CD4-positive, alpha-beta T cell treated with Interleukin-17A for 4 hours (primary cell): ENCODE results near the gene ST6GALNAC3.

Experiments
- DNase-seq: peaks from one replicate; pipeline ENCODE4 v3.0.0-alpha.2; 2020; ENCODE audit warnings: mixed read lengths

Gene ST6GALNAC3

DNA sequence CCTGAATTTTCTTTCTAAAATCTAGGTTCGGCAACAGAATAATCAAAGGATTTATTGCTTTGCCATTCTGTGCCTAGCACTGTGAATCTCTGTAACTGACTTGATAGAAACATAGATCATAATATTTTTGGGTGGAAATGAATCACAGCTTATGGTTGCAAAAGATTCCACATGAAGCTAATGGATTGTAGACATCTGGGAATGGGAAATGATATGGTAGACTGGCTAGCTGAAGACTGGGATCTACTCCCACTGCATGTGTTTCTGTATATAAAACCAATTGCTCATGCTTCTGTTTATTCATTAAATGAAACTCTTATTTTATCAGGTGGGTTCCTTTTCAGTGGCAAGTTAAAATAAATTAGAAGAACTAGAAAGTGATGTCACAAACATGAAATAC, 395.6 kb downstream of the ST6GALNAC3 start:
- DNase-seq, result no peak

DNA sequence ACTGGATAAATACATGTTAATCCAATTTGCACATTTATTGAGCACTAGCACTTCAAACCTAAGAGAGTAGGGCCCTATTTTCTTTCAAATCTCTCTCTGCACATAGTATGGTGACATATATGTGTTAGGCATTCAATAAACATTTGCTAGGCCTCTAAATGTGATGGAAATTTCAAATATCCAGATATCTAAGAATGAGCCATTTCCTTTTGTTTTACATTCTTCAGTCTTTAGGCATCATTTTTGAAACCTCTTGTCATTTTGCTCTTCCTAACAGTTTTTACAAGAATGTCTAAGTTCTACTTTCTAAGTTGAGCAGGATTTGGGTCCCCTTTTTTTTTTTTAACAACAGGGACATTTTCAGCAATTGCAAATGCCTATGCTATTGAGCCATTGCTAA, 397.0 kb downstream of the ST6GALNAC3 start:
- DNase-seq, result no peak

DNA sequence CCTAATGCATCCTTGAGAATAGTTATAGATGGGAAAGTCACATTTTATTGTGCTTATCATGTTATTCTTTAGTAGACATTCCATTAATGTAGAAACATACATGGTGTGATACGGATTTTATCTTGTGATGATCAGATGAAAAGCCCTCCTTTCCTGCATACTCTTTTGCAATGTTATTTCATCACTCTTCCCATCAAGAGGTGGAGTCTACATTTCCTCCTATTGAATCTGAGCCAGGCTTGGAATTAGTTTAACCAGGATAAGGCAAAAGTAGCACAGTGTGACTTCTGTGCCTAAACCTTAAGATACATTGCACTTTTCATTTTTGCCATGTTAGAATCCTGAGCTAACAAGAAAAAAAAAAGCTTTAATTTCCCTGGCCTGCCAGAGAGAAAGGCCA, 399.0 kb downstream of the ST6GALNAC3 start:
- DNase-seq, result no peak

DNA sequence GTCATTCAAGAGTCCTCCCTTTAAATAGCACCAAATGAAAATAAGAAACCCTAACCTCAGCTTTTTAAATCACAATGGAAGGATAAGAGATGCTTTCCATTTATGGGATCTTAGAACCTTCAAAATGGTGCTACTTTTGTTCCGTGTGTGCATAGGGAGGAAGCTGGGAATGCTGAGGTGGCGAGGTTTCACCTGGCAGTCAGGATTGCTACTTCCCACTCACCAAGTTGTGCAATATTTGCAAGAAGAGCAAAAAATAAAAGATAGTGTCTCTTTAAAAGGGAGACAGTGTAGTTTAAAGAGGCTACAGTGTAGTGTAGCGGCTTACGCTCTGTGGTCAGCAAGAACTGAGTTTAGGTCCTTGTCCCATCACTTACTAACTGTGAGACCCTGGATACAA, 400.4 kb downstream of the ST6GALNAC3 start:
- no peak for DNase-seq

DNA sequence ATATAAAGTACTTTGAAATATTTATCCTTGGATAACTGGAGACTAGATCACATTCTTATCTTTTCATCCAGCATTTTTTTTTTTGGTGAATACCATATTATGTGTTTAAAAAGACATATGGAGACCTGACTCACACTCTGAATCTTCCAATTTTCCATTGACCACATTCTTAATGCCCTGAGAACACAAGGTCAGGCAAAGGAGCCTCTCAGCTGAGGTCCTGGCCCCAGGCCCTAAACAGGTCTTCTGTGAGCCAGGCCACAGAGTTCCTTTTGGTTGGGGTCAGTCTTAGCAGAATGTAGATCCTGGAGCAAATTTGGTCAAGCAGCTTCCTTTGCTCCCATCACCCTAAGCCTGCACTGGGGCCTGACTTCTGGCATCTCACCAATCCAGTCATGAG, 402.6 kb downstream of the ST6GALNAC3 start:
- DNase-seq, result no peak

DNA sequence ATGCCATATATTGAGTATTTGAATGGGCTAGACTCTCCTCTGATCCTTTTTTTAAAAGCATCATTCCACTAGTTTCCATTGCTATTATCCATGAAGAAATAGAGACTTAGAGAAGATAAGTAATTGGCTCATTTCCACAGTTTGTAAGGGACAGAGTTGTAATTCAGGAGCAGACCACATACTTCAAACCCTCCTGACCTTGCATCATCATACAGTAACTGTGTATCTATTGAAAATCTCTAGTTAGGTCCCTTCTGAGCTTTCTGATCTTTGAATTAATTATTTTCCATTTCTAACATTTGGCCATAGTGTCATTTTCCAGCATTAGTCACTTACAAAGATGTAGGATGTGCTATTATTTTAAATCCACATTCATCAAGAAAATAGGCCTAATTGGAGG, 406.3 kb downstream of the ST6GALNAC3 start:
- no peak for DNase-seq

DNA sequence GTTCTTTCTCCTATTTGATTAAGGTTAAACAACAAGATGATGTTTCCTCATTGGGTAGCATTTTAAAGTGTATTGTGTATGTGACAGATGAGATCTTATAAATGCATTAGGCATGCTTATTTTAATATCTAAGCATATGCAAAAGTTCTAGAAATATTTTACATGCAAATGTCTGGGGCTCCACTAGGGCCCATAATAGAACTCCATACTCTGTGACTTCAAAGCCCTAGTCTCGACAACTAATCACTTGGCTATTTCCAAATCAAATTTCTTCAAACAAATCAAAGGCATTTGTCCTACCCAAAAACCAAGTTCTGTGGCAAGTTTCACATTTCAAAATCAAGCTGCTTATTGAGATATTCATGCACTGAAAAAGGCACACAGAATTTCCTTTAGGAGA, 407.1 kb downstream of the ST6GALNAC3 start:
- no peak for DNase-seq

DNA sequence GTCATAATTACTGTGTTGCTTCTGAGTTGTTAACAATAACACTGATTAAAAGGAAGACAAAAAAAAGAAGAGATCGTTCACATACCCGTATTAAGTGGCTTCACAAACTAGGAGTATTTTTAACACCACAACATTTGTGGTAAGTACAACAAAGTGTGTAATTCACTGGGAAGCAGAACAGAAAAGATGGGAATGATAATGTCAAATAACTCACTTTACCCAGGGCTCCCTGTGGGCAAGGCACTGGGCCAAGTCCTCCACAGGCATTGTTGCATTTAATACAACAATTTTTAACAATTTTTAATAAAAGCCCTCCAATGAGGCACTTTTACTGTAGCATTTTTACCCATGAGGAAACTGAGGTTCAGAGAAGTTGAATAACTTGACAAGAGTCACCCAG, 407.7 kb downstream of the ST6GALNAC3 start:
- DNase-seq, result no peak

DNA sequence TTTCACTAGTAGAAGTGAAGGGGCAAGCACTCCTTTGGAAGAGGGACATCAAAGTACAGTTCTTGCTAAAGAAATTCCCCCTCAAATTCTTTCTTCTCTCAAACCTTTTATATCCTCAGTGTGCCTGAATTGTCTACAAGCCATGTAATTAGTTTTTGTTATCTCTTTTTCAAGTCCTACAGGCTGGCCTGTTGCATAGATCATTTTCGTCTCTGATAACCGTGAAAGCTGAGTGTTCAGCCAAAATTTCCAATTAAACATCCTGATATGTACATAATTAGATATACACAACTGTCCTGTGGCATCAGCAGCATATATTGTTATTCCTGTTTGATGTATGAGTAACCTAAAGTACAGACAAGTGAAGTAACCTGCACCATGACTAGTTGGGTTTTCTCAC, 417.2 kb downstream of the ST6GALNAC3 start:
- DNase-seq, result no peak

DNA sequence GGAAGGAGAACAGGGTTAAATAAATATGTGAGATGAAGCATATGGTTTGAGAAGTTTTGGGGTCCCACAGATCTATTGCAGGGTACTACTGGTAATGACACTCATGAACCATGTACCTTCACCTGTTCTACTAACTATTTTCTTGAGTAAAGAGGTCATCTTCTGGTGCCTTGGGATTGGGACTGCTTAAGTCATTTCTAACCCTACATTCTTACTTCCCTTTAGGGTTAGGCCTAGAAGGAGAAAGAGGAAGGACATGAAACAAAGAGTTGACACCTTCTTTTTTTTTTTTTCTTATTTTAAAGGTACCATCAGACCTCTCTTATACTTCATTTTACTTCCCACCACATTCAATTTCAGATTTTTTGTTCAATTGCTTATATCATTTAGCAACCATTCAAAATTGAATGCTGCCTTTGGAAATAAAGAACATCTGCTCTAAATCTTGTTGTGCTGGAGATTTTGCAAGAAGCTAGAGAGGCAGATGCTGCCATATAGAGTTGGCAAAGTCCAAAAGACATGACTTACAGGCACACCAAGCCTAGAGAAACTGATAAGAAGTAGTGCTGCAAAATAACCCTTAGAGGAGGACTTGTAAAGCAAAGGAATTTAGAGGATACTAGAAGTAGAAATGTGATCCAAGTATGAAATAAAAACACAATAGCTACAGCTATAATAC, 418.3 kb downstream of the ST6GALNAC3 start:
- no peak for DNase-seq

DNA sequence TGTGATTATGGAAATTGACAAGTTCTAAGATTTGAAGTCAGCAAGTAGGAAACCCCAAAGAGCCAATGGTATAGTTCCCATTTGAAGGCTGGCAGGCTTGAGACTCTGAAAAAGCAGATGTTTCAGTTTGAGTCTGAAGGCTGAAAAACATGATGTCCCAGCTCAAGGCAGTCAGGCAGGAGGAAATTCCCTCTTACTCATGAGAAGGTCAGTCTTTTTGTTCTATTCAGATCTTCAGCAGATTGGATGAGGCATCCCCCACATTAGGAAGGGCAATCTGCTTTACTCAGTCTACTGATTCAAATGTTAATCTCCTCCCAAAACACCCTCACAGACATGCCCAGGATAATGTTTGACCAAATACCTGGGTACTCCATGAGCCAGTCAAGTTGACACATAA, 420.3 kb downstream of the ST6GALNAC3 start:
- no peak for DNase-seq

DNA sequence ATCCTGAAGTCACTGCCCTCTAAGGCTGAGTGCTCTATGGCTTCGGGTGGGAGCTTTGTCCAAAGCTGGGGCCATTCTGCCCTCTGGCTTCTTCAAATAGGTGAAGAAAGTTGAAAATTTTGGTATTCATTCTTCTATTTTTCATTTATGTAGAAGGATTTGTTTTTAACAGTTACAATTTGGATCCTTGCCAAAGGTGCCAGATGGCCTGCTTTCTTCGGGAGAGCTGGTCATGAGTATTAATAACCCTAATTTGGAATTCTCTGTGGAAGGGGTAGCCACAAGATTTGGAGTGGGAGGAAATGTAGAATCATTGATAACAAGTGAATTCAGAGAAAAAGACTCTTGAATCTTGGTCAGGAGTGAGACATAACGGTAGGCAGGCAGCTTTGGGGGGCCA, 422.3 kb downstream of the ST6GALNAC3 start:
- DNase-seq, result no peak

DNA sequence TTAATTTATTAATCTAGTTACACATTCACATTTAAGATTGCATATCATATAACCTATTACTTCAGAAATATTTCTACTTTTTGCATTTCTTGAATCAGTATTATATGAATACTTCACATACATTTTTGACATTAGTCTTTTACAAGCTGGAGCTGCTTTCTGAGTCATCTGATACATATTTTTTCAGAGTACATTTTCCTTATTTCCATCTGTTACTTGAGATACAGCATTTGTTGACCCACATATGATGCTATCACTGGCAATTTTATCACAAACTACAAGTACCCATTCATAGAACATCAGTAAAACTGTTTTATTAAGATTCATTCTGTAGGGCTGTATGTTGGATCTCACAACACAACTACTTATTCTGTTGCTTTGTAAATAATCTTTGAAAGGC, 425.6 kb downstream of the ST6GALNAC3 start:
- DNase-seq, result no peak

DNA sequence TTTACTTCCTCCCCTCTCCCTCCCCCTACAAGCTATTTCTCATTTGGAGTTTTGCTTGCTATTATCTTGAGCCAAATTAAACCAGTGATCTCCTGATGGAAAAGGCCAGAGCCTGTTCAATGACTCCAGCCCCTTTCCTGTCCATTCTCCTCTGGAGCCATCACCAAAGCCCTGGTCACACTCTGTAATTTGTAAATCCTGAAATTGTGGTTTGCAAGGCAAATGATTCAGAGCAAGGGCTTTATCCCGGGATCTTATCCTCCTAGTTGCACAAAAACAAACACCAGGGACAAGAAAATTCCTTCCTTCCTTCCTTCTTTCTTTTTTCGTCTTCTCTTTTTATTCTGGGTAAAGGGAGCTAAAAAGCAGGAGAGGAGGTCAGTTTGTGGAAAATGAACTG, 426.6 kb downstream of the ST6GALNAC3 start:
- no peak for DNase-seq

DNA sequence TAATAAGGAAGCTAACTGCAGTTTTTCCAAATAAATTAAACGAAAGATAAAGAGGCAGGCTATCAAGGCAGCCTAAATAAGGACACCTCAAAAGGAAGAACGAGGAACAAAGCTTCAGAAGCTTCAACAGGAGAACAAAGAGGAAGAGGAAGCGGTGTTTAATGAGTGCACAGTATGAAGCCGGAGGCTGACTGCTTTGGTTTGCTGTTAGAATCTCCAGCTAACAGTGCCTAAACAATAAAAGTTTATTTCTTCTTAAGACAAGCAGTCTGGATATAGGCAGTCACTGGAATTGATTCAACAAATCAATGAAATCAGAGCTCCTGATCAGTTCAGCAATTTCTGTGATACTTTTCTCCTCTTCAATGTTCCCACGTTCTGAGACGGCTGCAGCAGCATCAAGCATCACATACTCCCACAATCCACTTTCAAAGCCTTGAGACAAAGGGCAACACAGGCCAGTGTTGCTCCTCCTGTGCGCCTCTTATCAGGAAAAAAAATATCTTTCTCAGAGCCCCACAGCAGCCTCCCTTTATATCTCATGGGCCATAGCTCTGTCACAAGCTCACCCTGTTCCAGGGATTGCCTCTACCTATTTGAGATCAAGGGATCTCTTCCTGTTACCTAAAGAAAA, 427.2 kb downstream of the ST6GALNAC3 start:
- DNase-seq, result no peak

DNA sequence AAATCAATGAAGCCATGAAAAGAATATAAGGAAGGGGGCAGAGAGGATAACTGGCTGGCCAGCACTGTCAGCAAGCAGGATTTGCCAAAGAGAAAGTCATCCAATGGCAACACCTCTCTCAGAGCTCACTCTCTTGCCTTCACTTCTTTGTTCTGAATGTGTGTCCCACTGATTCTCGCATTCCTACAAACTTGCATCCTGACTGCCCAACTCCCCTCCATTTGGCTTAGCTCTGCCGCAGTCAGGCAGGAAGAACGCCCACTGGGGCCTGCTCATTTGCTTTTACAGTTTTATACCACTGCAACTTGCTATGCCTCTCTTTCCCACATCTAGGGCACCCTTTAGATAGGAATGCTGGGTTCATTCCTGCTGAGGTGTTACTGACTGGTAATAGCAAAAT, 428.6 kb downstream of the ST6GALNAC3 start:
- DNase-seq, result no peak

DNA sequence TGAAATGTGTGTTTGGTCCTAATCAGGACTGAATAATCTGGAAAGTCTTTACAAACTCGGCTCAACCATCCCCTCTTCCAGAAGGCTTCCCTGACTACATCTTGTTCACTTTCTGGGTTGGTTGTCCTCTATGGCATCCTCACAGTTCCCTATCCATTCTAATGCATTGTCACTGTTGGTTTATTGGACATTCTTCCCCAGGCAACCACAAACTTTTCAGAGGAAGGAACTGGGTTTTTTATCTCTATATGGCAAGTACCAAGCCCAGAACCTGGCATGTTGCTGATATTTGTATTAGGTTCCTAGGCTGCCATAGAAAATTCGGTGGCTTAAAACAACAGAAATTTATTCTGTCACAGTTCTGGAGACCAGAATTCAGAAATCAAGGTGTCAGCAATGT, 429.2 kb downstream of the ST6GALNAC3 start:
- no peak for DNase-seq

DNA sequence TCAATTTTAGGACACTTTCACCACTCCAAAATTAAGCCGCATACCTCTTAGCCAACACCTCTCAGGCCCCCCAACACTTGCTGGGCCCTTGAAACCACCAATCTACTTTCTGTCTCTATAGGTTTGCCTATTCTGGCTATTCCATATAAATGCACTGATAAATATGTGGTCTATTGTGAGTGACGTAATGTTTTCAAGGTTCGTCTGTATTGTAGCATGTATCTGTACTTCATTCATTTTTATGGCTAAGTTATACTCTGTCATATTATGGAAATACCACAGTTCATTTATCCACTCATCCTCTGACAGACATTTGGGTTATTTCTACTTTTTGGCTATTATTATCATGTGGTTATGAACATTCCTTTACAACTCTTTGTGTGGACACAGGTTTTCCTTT, 432.8 kb downstream of the ST6GALNAC3 start:
- no peak for DNase-seq

DNA sequence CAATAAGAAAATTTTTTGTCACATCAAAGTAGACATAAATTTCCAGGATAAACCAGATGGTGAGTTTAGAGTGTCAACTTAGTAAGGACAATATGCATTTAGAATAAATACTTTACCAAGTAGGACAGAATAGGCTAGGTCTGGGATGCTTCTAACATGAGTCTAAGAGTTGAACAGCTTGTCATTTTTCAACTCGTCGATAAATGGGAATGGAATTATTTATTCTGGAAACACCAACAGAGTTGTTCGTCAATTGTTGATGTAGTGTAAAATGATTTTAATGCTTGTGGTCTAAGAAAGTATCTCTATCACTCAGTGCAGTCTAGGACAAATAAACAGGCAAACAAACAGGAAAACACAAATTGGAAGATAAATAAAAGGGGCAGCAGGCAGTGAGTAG, 434.3 kb downstream of the ST6GALNAC3 start:
- no peak for DNase-seq

DNA sequence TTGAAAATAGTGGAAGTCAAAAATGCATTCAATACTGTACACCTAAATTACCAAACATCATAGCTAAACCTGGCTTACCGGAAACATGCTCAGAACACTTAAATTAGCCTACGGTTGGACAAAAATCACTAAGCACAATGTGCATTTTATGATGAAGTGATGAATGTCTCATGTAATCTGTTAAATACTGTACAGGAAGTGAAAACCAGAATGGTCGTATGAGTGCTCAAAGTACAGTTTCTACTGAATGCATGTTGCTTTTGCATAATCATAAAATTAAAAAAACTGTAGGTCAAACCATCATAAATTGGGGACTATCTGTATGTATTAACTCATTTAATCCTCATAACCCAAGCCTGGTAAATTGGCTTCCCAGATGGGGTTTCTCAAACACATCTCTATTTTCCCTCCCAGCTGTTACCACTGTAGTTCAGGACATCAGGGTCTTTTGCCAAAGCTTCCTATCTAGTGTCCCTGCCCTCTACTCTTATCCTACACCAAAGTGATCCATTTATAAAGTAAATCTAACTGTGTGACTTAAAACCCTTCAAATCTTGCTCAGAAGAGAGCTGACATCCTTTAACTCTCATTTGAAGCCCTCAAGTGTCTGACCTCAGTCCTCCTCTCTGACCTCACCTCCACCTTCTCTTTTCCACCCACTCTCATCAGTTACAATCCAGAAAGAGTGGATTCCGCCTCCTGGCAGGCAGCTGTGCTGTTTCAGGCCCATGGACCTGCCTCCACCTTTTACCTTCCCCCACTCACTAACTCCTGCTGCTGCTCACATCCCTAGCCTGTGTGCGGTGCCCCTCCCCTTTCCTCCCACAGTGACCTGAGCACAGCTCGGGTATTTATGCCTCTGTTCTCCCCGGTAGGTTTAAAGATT, 436.4 kb downstream of the ST6GALNAC3 start:
- DNase-seq, result peak; percentile 5

DNA sequence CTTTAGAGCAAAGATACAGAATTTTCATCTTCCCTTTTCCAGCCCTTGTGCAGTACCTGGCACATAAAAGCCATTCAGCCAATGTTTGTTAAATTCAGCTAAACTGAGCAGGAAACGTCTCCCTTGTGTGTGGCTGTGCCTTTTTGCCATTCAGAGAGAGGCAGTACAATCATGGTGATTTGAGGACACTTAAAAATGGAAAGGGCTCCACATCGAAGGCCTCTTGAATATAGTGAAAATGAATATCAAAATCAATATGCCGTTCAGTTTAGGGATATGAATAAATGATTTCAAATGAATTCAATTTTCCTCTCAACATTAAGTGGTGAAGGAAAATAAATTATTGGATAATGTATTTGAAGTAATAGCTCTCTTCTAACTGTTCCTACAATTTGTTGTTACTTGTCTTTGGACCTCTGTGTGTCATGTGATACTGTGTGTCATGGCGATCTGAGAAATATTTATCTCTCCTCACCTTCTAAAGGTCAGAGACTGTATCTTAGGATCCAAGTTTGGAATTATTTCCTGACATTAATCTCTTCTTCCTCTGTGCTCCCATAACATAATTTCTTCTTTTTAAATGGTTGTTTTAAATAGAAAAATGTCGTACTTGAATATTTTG, 437.1 kb downstream of the ST6GALNAC3 start:
- no peak for DNase-seq

DNA sequence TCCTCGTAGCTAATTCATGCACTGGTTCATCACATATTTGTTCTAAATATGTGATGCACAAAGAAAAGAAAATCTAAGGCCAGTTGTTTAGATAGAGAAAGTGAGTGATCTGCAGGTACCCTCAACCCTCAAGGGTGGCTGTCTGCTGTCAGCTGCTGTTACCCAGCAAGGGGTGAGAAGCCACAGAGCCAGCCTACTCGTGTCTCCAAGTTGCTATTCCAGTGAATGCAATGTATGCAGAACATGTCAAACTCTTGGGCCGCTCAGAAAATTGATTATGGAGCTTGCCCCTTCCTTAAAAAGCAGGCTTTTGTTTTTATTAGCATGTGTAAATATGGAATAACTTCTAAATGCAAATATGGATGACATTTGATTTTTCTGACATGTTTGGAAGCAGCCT, 456.4 kb downstream of the ST6GALNAC3 start:
- no peak for DNase-seq

DNA sequence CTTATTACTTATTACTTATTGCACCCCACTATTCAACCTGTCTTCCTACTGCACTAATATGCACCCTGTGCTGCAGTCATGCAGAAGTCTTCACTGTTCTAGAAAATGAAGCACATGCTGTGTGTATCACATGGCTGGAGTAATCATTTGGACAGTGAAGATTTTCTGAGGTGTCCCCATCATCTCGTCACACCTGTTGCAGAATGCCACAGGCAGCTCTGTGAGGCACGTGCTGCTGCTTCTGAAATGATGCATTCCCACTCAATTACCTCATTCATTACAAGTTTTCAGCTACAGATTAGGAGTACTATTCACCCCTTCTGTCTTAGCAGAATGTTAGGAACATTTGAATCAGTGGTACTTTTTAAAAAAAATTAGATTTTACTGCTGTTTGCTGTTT, 467.1 kb downstream of the ST6GALNAC3 start:
- no peak for DNase-seq

DNA sequence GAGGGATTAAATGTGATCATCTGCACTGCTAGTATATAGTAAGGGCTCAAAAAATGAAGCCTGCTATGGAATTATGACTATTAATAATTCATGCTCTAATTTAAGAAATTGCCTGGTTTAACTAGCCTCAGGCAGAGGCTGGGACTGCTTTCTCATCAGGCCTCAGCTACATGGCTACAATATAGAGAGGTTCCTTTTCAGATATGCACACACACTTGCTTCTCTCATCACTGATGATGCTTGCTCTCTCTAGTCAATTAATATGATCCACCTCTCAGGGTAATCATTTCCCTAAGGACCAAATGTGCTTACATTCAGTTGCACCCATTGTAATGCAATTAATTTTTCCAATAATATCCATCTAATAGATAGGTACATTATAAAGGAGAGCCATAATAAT, 467.8 kb downstream of the ST6GALNAC3 start:
- DNase-seq, result no peak
